ENCODE data around the gene OXER1.

Gene OXER1

DNA sequence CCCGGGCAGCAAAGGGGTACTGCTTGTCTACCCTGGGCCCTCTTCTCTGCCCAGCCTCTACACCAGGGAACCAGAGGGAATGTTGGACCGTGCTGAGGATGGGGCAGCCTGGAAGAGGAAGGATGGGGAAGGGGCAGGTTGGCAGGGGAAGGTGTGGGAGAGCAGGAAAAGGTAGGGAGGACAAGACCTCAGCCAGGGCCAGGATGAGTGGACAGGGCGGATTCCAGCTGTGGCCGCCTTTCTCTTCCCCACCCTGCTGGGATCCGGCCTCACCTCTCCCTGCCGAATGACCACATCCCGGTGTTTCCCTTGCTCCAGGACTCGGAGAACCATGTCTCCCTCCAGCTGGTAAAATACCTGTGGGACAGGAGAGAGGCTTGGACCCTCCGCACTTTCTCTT, 19.6 kb upstream of the OXER1 start:
- Histone ChIP-seq H3K9me3 (no peaks in the 10 kb centered on the region), H3K27me3 (no peaks in the 10 kb centered on the region), H3K4me3 (no peak overlapping the region), H3K4me1 (peaks cover 0 to 3% (median 0%) of the 10 kb centered on the region in 4 donors), H3K27ac (no peak overlapping the region), H3K36me3 (peaks cover 0 to 20% (median 5%) of the 10 kb centered on the region in 3 donors)
- TF ChIP-seq, protein P1, sequence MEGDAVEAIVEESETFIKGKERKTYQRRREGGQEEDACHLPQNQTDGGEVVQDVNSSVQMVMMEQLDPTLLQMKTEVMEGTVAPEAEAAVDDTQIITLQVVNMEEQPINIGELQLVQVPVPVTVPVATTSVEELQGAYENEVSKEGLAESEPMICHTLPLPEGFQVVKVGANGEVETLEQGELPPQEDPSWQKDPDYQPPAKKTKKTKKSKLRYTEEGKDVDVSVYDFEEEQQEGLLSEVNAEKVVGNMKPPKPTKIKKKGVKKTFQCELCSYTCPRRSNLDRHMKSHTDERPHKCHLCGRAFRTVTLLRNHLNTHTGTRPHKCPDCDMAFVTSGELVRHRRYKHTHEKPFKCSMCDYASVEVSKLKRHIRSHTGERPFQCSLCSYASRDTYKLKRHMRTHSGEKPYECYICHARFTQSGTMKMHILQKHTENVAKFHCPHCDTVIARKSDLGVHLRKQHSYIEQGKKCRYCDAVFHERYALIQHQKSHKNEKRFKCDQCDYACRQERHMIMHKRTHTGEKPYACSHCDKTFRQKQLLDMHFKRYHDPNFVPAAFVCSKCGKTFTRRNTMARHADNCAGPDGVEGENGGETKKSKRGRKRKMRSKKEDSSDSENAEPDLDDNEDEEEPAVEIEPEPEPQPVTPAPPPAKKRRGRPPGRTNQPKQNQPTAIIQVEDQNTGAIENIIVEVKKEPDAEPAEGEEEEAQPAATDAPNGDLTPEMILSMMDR (IDR thresholded peaks at IDR 0.05): no peak
- no peak for DNase-seq
- intact Hi-C loops (cut with DNase I; ENCODE audit: low total_unique reads): no loop called here

DNA sequence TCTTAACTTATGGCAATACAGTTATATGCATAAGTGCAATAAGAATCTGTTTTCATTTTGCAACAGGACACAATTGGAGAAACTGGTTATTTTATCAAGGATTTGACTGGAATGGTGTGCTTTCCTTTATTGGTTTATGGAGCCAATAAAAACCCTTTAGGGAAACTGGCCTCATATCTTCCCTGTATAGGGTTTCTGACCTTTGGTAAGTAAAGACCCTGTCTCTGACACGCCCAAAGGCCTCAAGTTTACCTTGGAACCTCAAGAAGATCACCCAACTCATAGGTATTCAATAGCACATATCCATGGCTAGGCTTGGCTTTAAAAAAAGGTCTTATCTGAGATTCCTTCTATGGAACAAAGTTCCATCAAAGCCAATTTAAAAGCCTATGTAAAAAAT, 17.2 kb upstream of the OXER1 start:
- DNase-seq: no peak

DNA sequence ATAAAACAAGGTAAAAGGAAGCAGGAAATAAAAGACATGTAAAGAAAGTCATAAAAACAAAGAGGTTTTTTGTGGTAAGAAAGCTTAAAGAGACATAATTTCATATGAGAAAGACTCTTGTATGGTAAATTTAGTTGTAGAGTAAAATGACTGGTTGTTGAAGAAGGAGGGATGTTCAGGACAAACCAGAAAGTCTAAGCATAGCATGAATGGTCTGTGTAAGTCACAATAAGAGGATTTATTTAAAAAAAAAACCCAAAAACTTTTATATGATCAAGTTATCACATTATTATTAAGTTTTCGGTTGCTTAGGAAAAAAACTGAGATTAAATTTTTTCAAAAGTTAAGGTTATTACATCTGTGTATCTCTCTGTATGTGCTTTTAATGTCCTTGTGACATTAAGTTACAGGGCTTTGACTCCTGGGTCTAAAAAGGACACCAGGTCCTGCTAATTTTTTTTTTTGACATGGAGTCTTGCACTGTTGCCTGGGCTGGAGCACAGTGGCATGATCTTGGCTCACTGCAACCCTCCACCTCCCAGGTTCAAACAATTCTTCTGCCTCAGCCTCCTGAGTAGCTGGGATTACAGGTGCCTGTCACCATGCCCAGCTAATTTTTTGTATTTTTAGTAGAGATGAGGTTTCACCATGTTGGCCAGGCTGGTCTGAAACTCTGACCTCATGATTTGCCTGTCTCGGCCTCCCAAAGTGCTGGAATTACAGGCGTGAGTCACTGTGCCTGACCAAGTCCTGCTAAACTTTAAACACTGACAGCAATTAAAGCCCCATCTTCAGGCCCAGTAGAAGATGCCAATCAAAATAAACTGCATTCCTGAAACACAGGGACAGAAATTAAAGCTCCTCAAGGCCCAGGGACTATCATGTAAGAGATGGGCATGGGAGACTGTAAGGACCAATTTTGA, 14.2 kb upstream of the OXER1 start:
- Histone ChIP-seq H3K27ac (no peak overlapping the region), H3K4me1 (peaks cover 0 to 7% (median 0%) of the 10 kb centered on the region in 4 donors), H3K4me3 (no peak overlapping the region), H3K27me3 (no peaks in the 10 kb centered on the region), H3K9me3 (no peaks in the 10 kb centered on the region), H3K36me3 (peaks cover 0 to 6% (median 5%) of the 10 kb centered on the region in 3 donors)
- intact Hi-C loops (cut with DNase I; ENCODE audit: low total_unique reads): no loop called here
- TF ChIP-seq, protein P1 (IDR thresholded peaks at IDR 0.05): no peak
- no peak for DNase-seq

More for the DNA sequence above, 17.2 kb upstream of the OXER1 start:
- TF ChIP-seq, protein P1 (IDR thresholded peaks at IDR 0.05): no peak
- intact Hi-C loops (cut with DNase I; ENCODE audit: low total_unique reads): no loop called here
- Histone ChIP-seq H3K4me1 (peaks cover 0 to 7% (median 0%) of the 10 kb centered on the region in 4 donors), H3K4me3 (no peak overlapping the region), H3K36me3 (peaks cover 0 to 20% (median 5%) of the 10 kb centered on the region in 3 donors), H3K27ac (no peak overlapping the region), H3K27me3 (no peaks in the 10 kb centered on the region), H3K9me3 (no peaks in the 10 kb centered on the region)

DNA sequence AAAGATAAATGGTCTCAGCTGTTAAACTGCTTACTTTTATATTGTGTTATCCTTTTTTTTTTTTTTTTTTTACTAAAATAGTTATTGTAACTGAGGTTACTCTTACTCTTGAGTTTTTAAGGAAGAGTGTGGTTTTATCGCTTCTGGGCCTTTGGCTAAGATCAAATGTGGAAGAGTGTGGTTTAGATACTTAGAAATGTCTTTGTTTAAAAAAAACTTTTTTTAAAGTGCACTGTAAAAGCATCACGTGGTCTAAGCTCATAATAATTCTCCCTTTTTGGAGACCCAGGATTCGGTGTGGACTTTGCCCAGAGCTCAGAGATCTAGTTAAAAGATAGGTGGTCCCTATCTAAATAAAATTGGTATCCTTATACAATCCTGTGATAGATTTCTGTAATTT, 11.9 kb upstream of the OXER1 start:
- TF ChIP-seq, protein P1 (IDR thresholded peaks at IDR 0.05): no peak
- H3K4me1 ChIP-seq: peaks cover 0 to 7% (median 0%) of the 10 kb centered on the region in 4 donors
- DNase-seq: no peak
- no peaks in the 10 kb centered on the region for H3K27me3 ChIP-seq
- no peaks in the 10 kb centered on the region for H3K36me3 ChIP-seq
- no peak overlapping the region for H3K4me3 ChIP-seq
- no peaks in the 10 kb centered on the region for H3K9me3 ChIP-seq
- intact Hi-C loops (cut with DNase I; ENCODE audit: low total_unique reads): no loop called here
- no peak overlapping the region for H3K27ac ChIP-seq

DNA sequence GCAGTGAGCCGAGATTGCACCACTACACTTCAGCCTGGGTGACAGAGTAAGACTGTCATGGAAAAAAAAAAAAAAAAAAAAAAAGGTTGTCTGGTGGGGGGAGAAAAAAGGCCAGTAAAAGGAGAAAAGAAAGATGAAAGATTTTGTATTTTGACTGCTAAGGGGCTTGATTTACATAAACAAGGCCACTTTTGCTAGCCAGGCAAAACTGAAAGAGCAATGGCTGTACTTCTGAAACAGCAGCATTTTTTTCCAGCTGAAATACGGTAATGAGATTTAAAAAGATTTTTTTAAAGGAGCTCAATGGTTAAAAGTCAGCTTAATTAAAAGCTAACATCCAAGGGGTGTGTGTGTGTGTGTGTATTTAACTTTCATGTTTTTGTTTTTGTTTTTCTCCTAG, 11.3 kb upstream of the OXER1 start:
- no peak overlapping the region for H3K27ac ChIP-seq
- intact Hi-C loops (cut with DNase I; ENCODE audit: low total_unique reads): no loop called here
- H3K27me3 ChIP-seq: no peaks in the 10 kb centered on the region
- no peaks in the 10 kb centered on the region for H3K36me3 ChIP-seq
- H3K4me1 ChIP-seq: peaks cover 0 to 7% (median 0%) of the 10 kb centered on the region in 4 donors
- no peak for DNase-seq
- H3K4me3 ChIP-seq: no peak overlapping the region
- TF ChIP-seq, protein P1 (IDR thresholded peaks at IDR 0.05): no peak
- H3K9me3 ChIP-seq: no peaks in the 10 kb centered on the region
